Cardiac fibroblast (primary cell): ENCODE results near the gene GINS3.
A peak's percentile ranks its signal among the peaks of the same experiment; 100 is the strongest.

ENCODE experiments used
- DNase-seq, 2 donors: peaks; one replicate each; pipeline versions ENCODE4 v3.0.0 to v3.0.0-alpha.2; 2010; ENCODE audit warnings: low read depth in 2 of 2
- H3K4me3 ChIP-seq, 2 donors: replicated peaks in 1 of 2; 1 replicate in 1 of 2; 2 replicates in 1 of 2; pipeline ENCODE4 v1.5.1; 2011; ENCODE audit warnings: low read depth in 2 of 2, low read length in 2 of 2, mild to moderate bottlenecking in 2 of 2, moderate library complexity in 1 of 2
- TF ChIP-seq, protein P1 (sequence below): IDR thresholded peaks from one replicate; pipeline ENCODE4 v1.5.1; 2011; ENCODE audit warnings: low read depth, mild to moderate bottlenecking, low read length, inconsistent platforms

The GINS3 gene

DNA sequence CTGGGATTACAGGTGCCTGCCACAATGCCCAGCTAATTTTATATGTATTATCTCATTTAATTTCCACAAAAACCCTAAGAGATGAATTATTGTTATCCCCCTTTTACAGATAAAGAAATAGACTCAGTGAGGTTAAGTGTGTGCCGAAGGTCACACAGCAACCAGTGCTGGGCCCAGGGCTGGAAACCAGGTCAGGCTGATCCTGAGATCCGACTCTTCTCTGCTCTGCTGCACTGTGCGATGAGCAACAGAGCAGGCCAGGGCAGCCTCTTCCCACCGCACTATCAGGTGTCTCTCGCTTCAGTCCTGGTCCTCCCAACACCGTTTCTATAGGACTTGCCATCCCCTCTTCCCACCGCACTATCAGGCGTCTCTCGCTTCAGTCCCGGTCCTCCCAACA, 24.8 kb downstream of the GINS3 start:
- TF ChIP-seq, protein P1, sequence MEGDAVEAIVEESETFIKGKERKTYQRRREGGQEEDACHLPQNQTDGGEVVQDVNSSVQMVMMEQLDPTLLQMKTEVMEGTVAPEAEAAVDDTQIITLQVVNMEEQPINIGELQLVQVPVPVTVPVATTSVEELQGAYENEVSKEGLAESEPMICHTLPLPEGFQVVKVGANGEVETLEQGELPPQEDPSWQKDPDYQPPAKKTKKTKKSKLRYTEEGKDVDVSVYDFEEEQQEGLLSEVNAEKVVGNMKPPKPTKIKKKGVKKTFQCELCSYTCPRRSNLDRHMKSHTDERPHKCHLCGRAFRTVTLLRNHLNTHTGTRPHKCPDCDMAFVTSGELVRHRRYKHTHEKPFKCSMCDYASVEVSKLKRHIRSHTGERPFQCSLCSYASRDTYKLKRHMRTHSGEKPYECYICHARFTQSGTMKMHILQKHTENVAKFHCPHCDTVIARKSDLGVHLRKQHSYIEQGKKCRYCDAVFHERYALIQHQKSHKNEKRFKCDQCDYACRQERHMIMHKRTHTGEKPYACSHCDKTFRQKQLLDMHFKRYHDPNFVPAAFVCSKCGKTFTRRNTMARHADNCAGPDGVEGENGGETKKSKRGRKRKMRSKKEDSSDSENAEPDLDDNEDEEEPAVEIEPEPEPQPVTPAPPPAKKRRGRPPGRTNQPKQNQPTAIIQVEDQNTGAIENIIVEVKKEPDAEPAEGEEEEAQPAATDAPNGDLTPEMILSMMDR, result no peak
- no peak overlapping the region for H3K4me3 ChIP-seq
- no peak for DNase-seq

GRCh38 chr16:58417600-58417999, 25.3 kb downstream of the GINS3 start:
- TF ChIP-seq, protein P1, result no peak
- H3K4me3 ChIP-seq, result no peak overlapping the region
- DNase-seq, result peak in 1 of 2 donors; percentile 28

DNA sequence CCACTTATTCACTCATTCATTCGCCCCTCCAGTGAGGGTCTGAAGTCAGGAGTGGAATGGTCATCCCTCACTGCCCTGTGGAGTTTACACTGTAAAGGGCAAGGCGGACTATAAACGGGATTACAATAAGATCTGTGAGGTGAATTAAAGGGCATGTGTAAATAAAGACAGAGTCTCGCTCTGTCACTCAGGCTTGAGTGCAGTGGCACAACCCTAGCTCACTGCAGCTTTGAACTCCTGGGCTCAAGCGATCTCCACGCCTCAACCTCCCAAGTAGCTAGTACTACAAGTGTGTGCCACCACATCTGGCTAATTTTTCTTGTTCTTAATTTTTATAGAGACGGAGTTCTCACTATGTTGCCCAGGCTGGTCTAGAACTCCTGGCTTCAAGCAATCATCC, 25.8 kb downstream of the GINS3 start:
- TF ChIP-seq, protein P1, result no peak
- no peak for DNase-seq

DNA sequence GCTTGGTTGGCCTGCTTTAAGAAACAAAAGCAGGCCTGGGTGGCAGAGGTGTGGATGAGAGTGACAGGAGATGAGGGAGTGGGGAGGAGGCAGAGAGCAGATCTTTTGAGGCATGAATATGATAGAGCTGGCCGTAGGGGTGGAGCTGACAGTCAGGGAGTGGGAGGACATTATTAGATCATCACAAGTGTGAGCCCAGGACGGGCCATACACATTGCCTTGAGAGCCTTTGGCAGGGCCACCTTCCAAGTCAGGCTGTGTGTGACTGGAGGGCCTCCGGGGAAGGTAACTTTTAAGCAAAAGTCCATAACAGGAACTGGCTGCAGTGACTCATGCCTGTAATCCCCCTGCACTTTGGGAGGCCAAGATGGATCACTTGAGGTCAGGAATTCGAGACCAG, 26.3 kb downstream of the GINS3 start:
- peak; percentile 41 to 43 for DNase-seq
- TF ChIP-seq, protein P1, result no peak
- H3K4me3 ChIP-seq, result no peak overlapping the region

More for the DNA sequence above, 25.8 kb downstream of the GINS3 start:
- no peak overlapping the region for H3K4me3 ChIP-seq

DNA sequence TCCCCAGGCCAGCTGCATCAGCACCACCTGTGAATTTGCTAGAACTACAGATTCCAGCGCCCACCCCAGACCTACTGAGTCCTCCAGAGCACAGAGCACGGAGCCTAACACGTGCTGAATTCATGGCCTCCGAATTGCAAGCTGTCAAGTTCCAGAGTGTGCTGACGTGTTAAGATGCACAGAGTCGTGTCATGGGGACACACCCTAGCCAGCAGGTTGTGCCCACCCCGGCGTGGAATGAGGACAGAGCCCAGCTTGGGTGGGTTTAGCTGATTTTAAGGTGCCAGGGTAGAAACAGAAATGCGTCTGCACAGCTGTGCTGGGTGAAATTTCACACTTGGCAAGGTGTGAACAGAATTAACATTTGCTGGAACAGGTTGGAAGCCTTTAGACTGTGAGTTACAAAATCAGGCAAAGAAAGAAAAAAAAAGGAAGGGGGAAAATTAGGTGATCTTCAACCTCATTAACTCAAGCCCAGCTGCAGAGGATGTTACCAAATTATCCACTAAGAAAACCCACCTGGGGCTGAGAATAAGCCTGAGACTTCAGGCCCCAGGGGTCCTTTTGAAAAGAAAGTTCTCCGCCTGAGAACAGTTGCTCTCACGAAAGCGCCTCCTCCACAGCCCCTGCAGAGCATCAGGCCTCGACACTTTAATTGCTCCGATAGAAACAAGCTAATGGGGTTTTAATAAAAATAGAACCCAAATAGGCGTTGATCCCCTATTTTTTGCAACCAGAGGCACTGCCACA, 27.1 kb downstream of the GINS3 start:
- no peak for DNase-seq
- TF ChIP-seq, protein P1, result no peak
- no peak overlapping the region for H3K4me3 ChIP-seq

GRCh38 chr16:58421059-58421458, 28.8 kb downstream of the GINS3 start:
- no peak overlapping the region for H3K4me3 ChIP-seq
- no peak for DNase-seq
- TF ChIP-seq, protein P1, result no peak

- H3K4me3 ChIP-seq, result no peak overlapping the region
- DNase-seq, result peak; percentile 41 to 49
- TF ChIP-seq, protein P1, result no peak
Observed at GRCh38 chr16:58421529-58421928, 29.3 kb downstream of the GINS3 start.
